Gastroesophageal sphincter (tissue), 3 donors: Measurements from ENCODE around the gene CCNYL1.

Source experiments
- EP300 ChIP-seq: sonication (generic); formaldehyde crosslinking; IDR thresholded peaks from one replicate; pipeline ENCODE4 v1.6.1; 2017; ENCODE audit warnings: antibody characterized with exemption, mild to moderate bottlenecking
- POLR2A ChIP-seq, 2 donors: fragments of 450-650 bp; IDR thresholded peaks; one replicate each; pipeline ENCODE4 v1.6.1; 2017; ENCODE audit warnings: antibody characterized with exemption in 2 of 2, mild to moderate bottlenecking in 2 of 2, moderate library complexity in 1 of 2
- POLR2AphosphoS5 ChIP-seq: sonication (generic); formaldehyde crosslinking; IDR thresholded peaks from one replicate; pipeline ENCODE4 v1.6.1; 2017; ENCODE audit warnings: antibody characterized with exemption
- TF ChIP-seq, protein P1 (sequence below), 4 experiments: fragments of 200-600 bp in 2 of 4; fragments of 450-650 bp in 2 of 4; sonication (generic) in 1 of 4; IDR thresholded peaks; one replicate each; pipeline ENCODE4 v1.5.1; 2017 to 2019; ENCODE audit warnings: antibody characterized with exemption in 4 of 4, mild to moderate bottlenecking in 2 of 4, moderate library complexity in 2 of 4

DNA sequence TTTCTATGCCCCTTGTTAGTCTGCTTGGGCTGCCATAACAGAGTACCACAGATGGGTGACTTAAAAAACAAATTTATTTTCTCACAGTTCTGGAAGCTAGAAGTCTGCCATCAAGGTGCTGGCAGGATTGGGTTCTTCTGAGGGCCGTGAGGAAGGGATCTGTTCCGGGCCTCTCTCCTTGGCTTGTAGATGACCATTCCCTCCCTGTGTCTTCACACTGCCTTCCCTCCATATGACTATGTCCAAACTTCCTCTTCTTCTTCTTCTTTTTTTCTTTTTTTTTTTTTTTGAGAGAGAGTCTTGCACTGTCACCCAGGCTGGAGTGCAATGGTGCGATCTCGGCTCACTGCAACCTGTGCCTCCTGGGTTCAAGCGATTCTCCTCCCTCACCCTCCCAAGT is 13.1 kb upstream of the CCNYL1 start:
- TF ChIP-seq, protein P1, sequence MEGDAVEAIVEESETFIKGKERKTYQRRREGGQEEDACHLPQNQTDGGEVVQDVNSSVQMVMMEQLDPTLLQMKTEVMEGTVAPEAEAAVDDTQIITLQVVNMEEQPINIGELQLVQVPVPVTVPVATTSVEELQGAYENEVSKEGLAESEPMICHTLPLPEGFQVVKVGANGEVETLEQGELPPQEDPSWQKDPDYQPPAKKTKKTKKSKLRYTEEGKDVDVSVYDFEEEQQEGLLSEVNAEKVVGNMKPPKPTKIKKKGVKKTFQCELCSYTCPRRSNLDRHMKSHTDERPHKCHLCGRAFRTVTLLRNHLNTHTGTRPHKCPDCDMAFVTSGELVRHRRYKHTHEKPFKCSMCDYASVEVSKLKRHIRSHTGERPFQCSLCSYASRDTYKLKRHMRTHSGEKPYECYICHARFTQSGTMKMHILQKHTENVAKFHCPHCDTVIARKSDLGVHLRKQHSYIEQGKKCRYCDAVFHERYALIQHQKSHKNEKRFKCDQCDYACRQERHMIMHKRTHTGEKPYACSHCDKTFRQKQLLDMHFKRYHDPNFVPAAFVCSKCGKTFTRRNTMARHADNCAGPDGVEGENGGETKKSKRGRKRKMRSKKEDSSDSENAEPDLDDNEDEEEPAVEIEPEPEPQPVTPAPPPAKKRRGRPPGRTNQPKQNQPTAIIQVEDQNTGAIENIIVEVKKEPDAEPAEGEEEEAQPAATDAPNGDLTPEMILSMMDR (IDR thresholded peaks at IDR 0.05) = no peak
- no peak for TF ChIP-seq EP300
- TF ChIP-seq POLR2AphosphoS5 = no peak
- no peak for TF ChIP-seq POLR2A (IDR thresholded peaks at IDR 0.05)
